ENCODE results near the gene CNPY4.

The CNPY4 gene

GRCh38 chr7:100091411-100092181 is 27.8 kb upstream of the CNPY4 start:
- no peak for DNase-seq (ENCODE audit: low spot score)

GRCh38 chr7:100093054-100093453 is 26.4 kb upstream of the CNPY4 start:
- DNase-seq (ENCODE audit: low spot score): no peak

- no peak for DNase-seq (ENCODE audit: low spot score)
These were observed 25.9 kb upstream of the CNPY4 start for GRCh38 chr7:100093498-100093897.

- no peak for DNase-seq (ENCODE audit: low spot score)
These were observed 25.4 kb upstream of the CNPY4 start for GRCh38 chr7:100093925-100094486.

GRCh38 chr7:100095289-100095688 is 24.1 kb upstream of the CNPY4 start:
- no peak for DNase-seq (ENCODE audit: low spot score)

GRCh38 chr7:100095704-100096103 is 23.7 kb upstream of the CNPY4 start:
- DNase-seq (ENCODE audit: low spot score): no peak

- DNase-seq (ENCODE audit: low spot score): no peak
These were observed 20.5 kb upstream of the CNPY4 start for GRCh38 chr7:100098913-100099312.

GRCh38 chr7:100099452-100099851 is 20.0 kb upstream of the CNPY4 start:
- DNase-seq (ENCODE audit: low spot score): no peak

- DNase-seq (ENCODE audit: low spot score): peak; percentile 97
These were observed 18.9 kb upstream of the CNPY4 start for GRCh38 chr7:100100420-100101015.

GRCh38 chr7:100101016-100101862 is 18.2 kb upstream of the CNPY4 start, which contains the start of the genes AP4M1 and MCM7:
Gene AP4M1, plus strand, starts transcription at chr7:100101643. Its CDS starts 72 bp downstream, at chr7:100101715.
Gene MCM7, minus strand, starts transcription at chr7:100101397. Its CDS starts 103 bp downstream, at chr7:100101294.
- DNase-seq (ENCODE audit: low spot score): peak; percentile 99

GRCh38 chr7:100102950-100103840 is 16.2 kb upstream of the CNPY4 start:
- DNase-seq (ENCODE audit: low spot score): peak; percentile 97

GRCh38 chr7:100105534-100105933 is 13.9 kb upstream of the CNPY4 start:
- no peak for DNase-seq (ENCODE audit: low spot score)

GRCh38 chr7:100106633-100107032 is 12.8 kb upstream of the CNPY4 start:
- DNase-seq (ENCODE audit: low spot score): no peak

GRCh38 chr7:100107125-100107737 is 12.2 kb upstream of the CNPY4 start:
- no peak for DNase-seq (ENCODE audit: low spot score)

GRCh38 chr7:100107890-100108289 is 11.5 kb upstream of the CNPY4 start:
- no peak for DNase-seq (ENCODE audit: low spot score)

- DNase-seq (ENCODE audit: low spot score): no peak
These were observed 9.8 kb upstream of the CNPY4 start for GRCh38 chr7:100109521-100110163.

- no peak for DNase-seq (ENCODE audit: low spot score)
These were observed 8.3 kb upstream of the CNPY4 start for GRCh38 chr7:100111156-100111555.

GRCh38 chr7:100111914-100112313 is 7.5 kb upstream of the CNPY4 start:
- no peak for DNase-seq (ENCODE audit: low spot score)

- no peak for DNase-seq (ENCODE audit: low spot score)
These were observed 4.4 kb upstream of the CNPY4 start for GRCh38 chr7:100115026-100115425.

GRCh38 chr7:100118388-100119071 is 904 bp upstream of the CNPY4 start:
- no peak for DNase-seq (ENCODE audit: low spot score)

Data from hepatic stellate cell (primary cell).